OCI-LY3 (cell line): Measurements from ENCODE around the gene FILIP1L.

Experiments
- EZH2phosphoT487 ChIP-seq: fragments of 200-600 bp; shearing (Covaris generic); IDR thresholded peaks from 2 replicates; pipeline ENCODE4 v1.6.1; 2018; ENCODE audit warnings: antibody characterized with exemption, mixed run types, low read depth
- TF ChIP-seq, protein P1 (sequence below): fragments of 200-600, 300-600 bp; sonication (generic); IDR thresholded peaks from 2 replicates; pipeline ENCODE4 v1.5.1; 2014; ENCODE audit warnings: antibody characterized with exemption, low read length, low read depth

DNA sequence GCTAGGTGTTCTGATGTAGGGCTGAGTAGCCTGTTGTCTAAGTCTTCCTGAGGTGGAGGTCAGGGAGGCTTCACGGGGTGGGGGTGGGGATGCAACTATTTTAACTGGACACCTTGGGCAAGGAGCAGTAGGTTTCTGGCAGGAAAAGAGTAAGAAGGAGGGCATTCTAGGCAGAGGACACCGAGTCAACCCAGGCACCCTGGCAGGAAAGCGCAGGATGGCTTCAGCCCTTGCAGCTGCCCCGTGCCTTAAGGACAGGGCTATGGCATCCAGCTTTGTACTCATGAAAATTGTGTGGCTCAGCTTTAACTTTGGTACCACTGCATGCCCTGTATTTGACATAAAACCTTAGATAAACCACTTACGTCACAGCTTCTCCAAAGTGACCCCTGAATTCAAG, 6.4 kb upstream of the FILIP1L start:
- TF ChIP-seq, protein P1, sequence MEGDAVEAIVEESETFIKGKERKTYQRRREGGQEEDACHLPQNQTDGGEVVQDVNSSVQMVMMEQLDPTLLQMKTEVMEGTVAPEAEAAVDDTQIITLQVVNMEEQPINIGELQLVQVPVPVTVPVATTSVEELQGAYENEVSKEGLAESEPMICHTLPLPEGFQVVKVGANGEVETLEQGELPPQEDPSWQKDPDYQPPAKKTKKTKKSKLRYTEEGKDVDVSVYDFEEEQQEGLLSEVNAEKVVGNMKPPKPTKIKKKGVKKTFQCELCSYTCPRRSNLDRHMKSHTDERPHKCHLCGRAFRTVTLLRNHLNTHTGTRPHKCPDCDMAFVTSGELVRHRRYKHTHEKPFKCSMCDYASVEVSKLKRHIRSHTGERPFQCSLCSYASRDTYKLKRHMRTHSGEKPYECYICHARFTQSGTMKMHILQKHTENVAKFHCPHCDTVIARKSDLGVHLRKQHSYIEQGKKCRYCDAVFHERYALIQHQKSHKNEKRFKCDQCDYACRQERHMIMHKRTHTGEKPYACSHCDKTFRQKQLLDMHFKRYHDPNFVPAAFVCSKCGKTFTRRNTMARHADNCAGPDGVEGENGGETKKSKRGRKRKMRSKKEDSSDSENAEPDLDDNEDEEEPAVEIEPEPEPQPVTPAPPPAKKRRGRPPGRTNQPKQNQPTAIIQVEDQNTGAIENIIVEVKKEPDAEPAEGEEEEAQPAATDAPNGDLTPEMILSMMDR = no peak
- no peak for TF ChIP-seq EZH2phosphoT487
